Ascending aorta (tissue), 2 donors: ENCODE data around the gene DYNC1LI1. TPM values are rescaled to one million over a fixed set of nuclear protein-coding genes. Genes with fewer than 3 reads are reported as not detected.

Source experiments
- DNase-seq, 2 donors: peaks; one replicate each; pipeline ENCODE4 v3.0.0-alpha.2; 2019; ENCODE audit warnings: low spot score in 2 of 2
- H3K27ac ChIP-seq, 2 donors: fragments of 200-600 bp; sonication (generic); one replicate each; pipeline ENCODE4 v1.5.1; 2016 to 2017; ENCODE audit warnings: mild to moderate bottlenecking in 1 of 2
- H3K27me3 ChIP-seq: fragments of 200-600 bp; sonication (generic); one replicate; pipeline ENCODE4 v1.5.1; 2017
- H3K36me3 ChIP-seq, 2 donors: fragments of 200-600 bp; sonication (generic); one replicate each; pipeline ENCODE4 v1.5.1; 2016
- H3K4me1 ChIP-seq, 2 donors: fragments of 200-600 bp; sonication (generic); one replicate each; pipeline ENCODE4 v1.5.1; 2016 to 2017; ENCODE audit warnings: mild to moderate bottlenecking in 1 of 2
- H3K4me3 ChIP-seq, 2 donors: fragments of 200-600 bp; sonication (generic); one replicate each; pipeline ENCODE4 v1.5.1; 2016 to 2017; ENCODE audit warnings: mild to moderate bottlenecking in 1 of 2
- H3K9me3 ChIP-seq, 2 donors: fragments of 200-600 bp; sonication (generic); one replicate each; pipeline ENCODE4 v1.5.1; 2016
- intact Hi-C: fragments of 100-400 bp; cut with DNase I; formaldehyde crosslinking; loops from one replicate; pipeline ENCODE4 v1.15.1; 2023
- total RNA-seq: library from RNA; depleted of rRNA; stranded (reverse); fragments of >200 nt; gene quantifications from one replicate; pipeline ENCODE4 v1.1.0, GENCODE V29; 2016
- TF ChIP-seq, protein P1 (sequence below), 3 experiments: fragments of 200-600 bp in 2 of 3; fragments of 450-650 bp in 1 of 3; sonication (generic) in 2 of 3; IDR thresholded peaks; one replicate each; pipeline ENCODE4 v1.5.1; 2016 to 2019; ENCODE audit warnings: antibody characterized with exemption in 3 of 3, mild to moderate bottlenecking in 1 of 3, moderate library complexity in 1 of 3

The DYNC1LI1 gene
- total RNA-seq, 1 donor from 2014 or later: 22.1 TPM

DNA sequence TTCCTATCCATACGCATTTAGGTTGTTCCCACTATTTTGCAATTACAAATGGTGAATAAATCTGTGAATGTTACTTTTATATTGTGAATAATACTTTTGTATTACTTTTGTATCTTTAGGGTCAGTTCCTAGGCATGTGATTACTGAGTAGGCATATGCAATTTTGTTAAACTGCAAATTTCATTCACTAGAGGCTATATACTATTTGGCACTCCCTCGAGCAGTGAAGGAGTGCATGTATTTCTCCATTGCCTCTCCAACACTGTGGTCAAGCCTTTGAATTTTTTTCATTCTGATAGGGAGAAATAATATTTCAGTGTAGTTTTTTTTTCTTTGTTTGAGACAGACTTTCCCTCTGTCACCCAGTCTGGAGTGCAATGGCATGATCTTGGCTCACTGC, 59.7 kb downstream of the DYNC1LI1 start:
- intact Hi-C loops: no loop called here
- H3K9me3 ChIP-seq: no peaks in the 10 kb centered on the region
- no peak overlapping the region for H3K4me3 ChIP-seq
- DNase-seq: no peak
- H3K27me3 ChIP-seq: no peaks in the 10 kb centered on the region
- H3K4me1 ChIP-seq: no peaks in the 10 kb centered on the region
- TF ChIP-seq, protein P1, sequence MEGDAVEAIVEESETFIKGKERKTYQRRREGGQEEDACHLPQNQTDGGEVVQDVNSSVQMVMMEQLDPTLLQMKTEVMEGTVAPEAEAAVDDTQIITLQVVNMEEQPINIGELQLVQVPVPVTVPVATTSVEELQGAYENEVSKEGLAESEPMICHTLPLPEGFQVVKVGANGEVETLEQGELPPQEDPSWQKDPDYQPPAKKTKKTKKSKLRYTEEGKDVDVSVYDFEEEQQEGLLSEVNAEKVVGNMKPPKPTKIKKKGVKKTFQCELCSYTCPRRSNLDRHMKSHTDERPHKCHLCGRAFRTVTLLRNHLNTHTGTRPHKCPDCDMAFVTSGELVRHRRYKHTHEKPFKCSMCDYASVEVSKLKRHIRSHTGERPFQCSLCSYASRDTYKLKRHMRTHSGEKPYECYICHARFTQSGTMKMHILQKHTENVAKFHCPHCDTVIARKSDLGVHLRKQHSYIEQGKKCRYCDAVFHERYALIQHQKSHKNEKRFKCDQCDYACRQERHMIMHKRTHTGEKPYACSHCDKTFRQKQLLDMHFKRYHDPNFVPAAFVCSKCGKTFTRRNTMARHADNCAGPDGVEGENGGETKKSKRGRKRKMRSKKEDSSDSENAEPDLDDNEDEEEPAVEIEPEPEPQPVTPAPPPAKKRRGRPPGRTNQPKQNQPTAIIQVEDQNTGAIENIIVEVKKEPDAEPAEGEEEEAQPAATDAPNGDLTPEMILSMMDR (IDR thresholded peaks at IDR 0.05): no peak
- no peaks in the 10 kb centered on the region for H3K36me3 ChIP-seq
- H3K27ac ChIP-seq: no peak overlapping the region

DNA sequence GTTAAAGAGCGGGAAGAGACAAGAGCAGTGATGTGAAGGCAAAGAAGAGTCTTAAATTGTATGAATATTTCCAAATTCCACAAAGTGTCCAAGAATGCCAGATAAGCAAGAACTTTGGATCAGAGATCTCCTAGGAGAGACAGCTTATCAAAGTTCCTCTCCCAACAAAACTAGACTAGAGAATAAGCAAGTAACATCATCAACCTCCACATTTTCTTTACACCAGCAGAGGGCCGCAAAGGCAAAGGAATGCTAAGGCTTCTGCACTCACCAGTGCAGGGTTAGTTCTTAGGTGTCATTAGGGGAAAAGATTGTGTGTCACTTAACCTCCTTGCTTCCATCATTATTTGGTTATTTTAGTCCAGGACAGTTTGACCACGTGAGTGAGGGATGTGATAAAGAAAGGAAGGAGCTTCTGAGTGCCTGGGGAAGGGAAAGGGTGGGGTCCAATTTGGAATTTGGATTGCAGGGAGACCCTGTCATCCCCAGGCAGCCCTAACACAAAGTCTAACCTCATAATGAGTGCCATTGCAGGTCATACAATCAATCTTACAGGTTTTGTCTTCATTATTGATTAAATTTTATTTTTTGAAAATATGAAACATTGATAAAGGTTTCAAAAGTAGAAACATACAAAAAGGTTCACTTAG, 60.5 kb downstream of the DYNC1LI1 start:
- H3K4me3 ChIP-seq: no peak overlapping the region
- H3K27me3 ChIP-seq: no peaks in the 10 kb centered on the region
- no peaks in the 10 kb centered on the region for H3K4me1 ChIP-seq
- H3K36me3 ChIP-seq: no peaks in the 10 kb centered on the region
- intact Hi-C loops: loop anchor here (1.0 kb wide), 1 partner anchor 155 kb away; no protein-coding TSS in a partner anchor
- DNase-seq: peak in 1 of 2 donors; percentile 79
- TF ChIP-seq, protein P1 (IDR thresholded peaks at IDR 0.05): peak; percentile 52 to 78 (median 55)
- H3K9me3 ChIP-seq: no peaks in the 10 kb centered on the region
- H3K27ac ChIP-seq: no peak overlapping the region

DNA sequence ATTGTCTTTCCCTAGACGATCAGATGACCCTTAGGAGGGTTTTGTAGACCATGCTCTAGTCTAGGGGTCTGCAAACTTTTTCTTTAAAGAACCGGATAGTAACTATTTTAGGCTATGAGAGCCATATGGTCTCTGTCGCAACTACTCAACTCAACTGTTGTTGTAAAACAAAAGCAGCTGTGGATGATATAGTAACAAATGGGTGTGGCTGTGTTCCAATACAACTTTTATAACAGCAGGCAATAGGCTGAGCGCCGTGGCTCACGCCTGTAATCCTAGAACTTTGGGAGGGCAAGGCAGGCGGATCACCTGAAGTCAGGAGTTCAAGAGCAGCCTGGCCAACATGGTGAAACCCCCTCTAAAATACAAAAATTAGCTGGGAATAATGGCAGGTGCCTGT, 61.9 kb downstream of the DYNC1LI1 start:
- H3K4me1 ChIP-seq: no peaks in the 10 kb centered on the region
- no peak overlapping the region for H3K27ac ChIP-seq
- no peaks in the 10 kb centered on the region for H3K9me3 ChIP-seq
- H3K36me3 ChIP-seq: no peaks in the 10 kb centered on the region
- intact Hi-C loops: no loop called here
- H3K4me3 ChIP-seq: no peak overlapping the region
- no peak for DNase-seq
- no peaks in the 10 kb centered on the region for H3K27me3 ChIP-seq
- TF ChIP-seq, protein P1 (IDR thresholded peaks at IDR 0.05): no peak

DNA sequence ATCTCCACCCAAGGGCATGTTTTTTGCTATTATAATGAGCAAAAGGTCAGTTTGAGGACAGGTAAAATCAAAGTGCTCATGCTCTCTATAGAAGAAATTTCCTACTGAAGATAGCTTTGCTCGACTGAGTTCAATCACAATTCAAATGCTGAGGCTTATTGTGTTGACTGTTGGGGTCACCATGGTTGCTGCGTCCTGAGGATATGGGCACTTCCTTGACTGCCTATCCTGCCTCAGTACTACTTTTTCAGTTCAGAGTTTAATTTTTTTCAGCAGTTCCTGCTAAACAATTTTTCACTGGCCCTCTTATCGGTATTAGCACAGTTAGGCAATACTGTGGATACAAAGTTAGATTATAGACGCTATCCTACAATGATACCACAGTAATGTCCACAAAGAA, 64.2 kb downstream of the DYNC1LI1 start:
- intact Hi-C loops: no loop called here
- DNase-seq: no peak
- no peak overlapping the region for H3K27ac ChIP-seq
- TF ChIP-seq, protein P1 (IDR thresholded peaks at IDR 0.05): no peak
- no peaks in the 10 kb centered on the region for H3K9me3 ChIP-seq
- peaks cover 0 to under 1% of the 10 kb centered on the region in 2 donors for H3K4me1 ChIP-seq
- no peaks in the 10 kb centered on the region for H3K36me3 ChIP-seq
- no peak overlapping the region for H3K4me3 ChIP-seq
- no peaks in the 10 kb centered on the region for H3K27me3 ChIP-seq

DNA sequence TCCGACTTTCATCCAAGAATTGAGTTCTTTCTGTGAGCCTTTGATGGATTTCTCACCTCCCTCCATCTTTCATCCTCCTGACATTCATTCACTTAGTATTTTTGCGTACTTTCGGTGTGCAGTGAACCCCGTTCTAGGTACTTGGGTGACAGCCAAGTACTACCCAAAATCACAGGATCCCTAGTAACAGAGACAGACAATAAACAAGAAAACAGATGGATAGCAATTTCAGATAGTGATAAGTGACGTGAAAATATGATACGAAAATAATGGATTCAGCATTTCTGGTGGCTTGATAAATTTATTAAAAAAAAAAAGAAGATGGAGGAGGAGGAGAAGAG, 67.7 kb downstream of the DYNC1LI1 start:
- intact Hi-C loops: loop anchor here (2.0 kb wide), 1 partner anchor 68 kb away; the partner anchor contains the start of gene DYNC1LI1
- TF ChIP-seq, protein P1 (IDR thresholded peaks at IDR 0.05): no peak
- peak overlapping the region; percentile 70 to 85 for H3K4me3 ChIP-seq
- no peak for DNase-seq
- peak overlapping the region; percentile 95 to 99 for H3K27ac ChIP-seq
- no peaks in the 10 kb centered on the region for H3K36me3 ChIP-seq
- H3K27me3 ChIP-seq: no peaks in the 10 kb centered on the region
- no peaks in the 10 kb centered on the region for H3K9me3 ChIP-seq
- H3K4me1 ChIP-seq: peaks cover 0 to 10% of the 10 kb centered on the region in 2 donors
